GM12892 (cell line): ENCODE results near the gene XYLT1.

Experiments
- DNase-seq: peaks from one replicate; pipeline ENCODE4 v3.0.0; 2011; ENCODE audit not compliant: insufficient read length
- FAIRE-seq: peaks from 2 replicates; lab custom pipeline; 2011; peaks lifted over from hg19 to GRCh38; lab: Jason Lieb, UNC
- POLR2A ChIP-seq: IDR thresholded peaks from 2 replicates; pipeline ENCODE4 v1.6.1; 2011; ENCODE audit warnings: low read depth, low read length, control low read depth
- POLR2AphosphoS5 ChIP-seq: IDR thresholded peaks from 2 replicates; pipeline ENCODE4 v1.6.1; 2011; ENCODE audit warnings: low read depth, low read length, control low read depth
- TAF1 ChIP-seq: IDR thresholded peaks from 2 replicates; pipeline ENCODE4 v1.6.1; 2011; ENCODE audit warnings: low read depth, mild to moderate bottlenecking, control low read depth, low read length, borderline replicate concordance

XYLT1 gene

GRCh38 chr16:17365211-17365541 lies 105.6 kb downstream of the XYLT1 start:
- FAIRE-seq (no peak), DNase-seq (no peak)
- TF ChIP-seq POLR2AphosphoS5: no peak
- TF ChIP-seq POLR2A: no peak
- no peak for TF ChIP-seq TAF1

DNA sequence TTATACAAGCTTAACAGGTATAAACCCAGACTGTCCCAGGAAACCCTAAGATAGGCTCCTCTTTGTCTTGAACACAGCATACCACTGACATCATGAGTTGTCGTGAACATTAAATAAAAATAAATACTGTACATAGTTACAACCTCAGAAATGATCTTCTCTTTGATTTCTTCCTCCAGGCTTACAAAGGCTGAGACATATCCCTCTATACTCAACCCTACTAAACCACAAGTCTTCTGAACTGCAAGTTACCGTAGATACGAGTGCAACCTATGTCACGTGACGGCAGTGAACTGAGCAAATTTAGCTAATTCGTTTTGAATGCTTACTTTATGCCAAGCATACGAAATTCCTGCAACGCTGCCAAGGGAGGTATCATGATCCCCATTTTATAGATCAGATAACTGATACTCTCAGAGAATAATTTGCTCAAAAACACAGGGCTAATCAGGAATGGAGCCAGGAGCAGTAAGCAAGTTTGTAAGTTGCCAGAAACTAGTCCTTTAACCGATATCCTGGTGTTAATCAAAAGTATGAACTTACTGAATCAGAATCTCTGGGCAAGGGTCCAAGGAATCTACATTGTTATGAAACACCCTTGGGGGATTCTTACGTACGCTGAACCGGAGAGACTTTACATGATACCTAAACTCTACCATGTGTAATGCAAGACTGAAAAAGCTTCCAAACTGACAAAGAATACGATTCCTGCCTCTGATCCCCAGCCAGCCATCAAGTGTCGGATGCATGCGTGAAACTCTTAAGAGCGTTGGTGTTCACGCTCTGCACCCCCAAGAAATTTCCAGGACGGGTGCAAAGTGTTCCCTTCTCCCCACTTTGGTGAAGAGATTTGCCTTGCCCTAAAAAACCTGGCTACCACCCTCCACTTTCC lies 106.2 kb downstream of the XYLT1 start:
- FAIRE-seq (no peak), DNase-seq (no peak)
- TF ChIP-seq TAF1 (no peak), POLR2A (no peak), POLR2AphosphoS5 (no peak)

GRCh38 chr16:17362946-17363345 lies 107.8 kb downstream of the XYLT1 start:
- FAIRE-seq (no peak), DNase-seq (no peak)
- no peak for TF ChIP-seq TAF1
- TF ChIP-seq POLR2A: no peak
- TF ChIP-seq POLR2AphosphoS5: no peak

GRCh38 chr16:17362183-17362582 lies 108.6 kb downstream of the XYLT1 start:
- FAIRE-seq (no peak), DNase-seq (no peak)
- no peak for TF ChIP-seq POLR2AphosphoS5
- TF ChIP-seq TAF1: no peak
- no peak for TF ChIP-seq POLR2A

DNA sequence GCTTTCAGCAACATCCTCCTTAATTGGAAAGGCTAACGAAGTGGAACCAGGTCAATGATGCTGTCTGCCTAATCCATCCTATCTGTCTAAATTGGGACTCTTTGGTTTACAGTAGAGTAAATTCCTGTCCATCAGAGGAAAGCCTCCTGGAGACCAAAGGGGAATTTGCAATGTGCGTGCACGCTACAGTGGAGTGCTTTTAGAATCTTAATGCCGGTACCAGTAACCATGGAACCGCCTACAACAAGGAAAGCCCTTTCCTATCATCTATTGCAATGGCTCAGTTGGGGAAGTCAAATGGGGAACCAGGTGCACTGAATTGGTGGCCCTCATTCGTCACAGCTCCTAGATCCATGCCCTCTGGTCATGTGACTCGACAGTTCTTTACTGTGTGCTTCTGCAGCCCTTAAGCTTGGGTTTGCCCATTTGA lies 110.1 kb downstream of the XYLT1 start:
- FAIRE-seq (no peak), DNase-seq (no peak)
- no peak for TF ChIP-seq TAF1
- no peak for TF ChIP-seq POLR2AphosphoS5
- no peak for TF ChIP-seq POLR2A

- no peak for DNase-seq
- no peak for TF ChIP-seq POLR2AphosphoS5
- TF ChIP-seq TAF1: no peak
- TF ChIP-seq POLR2A: no peak
- FAIRE-seq: no peak
Measured at GRCh38 chr16:17359788-17360390, 110.9 kb downstream of the XYLT1 start.

GRCh38 chr16:17358846-17359245 lies 111.9 kb downstream of the XYLT1 start:
- no peak for FAIRE-seq
- TF ChIP-seq TAF1: no peak
- TF ChIP-seq POLR2A: no peak
- no peak for TF ChIP-seq POLR2AphosphoS5

DNA sequence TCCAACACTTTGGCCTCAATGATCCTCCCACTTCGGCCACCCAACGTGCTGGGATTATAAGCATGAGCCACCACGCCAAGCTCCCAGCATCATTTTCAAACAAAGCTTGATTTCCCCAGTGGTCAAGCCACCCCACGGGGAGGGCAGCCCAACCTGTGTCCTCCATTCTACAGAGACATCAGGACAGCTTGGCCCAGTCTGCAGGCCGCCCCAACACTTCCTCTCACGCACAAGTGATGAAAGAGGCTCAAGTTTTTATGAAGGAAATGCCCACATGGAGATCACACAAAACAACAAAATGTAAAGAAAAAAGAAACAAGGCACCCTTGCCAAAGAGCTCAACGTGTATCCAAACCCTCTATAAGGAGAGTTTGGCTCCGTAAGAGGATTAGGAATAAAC lies 112.4 kb downstream of the XYLT1 start:
- TF ChIP-seq POLR2AphosphoS5 (no peak), POLR2A (no peak), TAF1 (no peak)
- no peak for FAIRE-seq
- no peak for DNase-seq

More at GRCh38 chr16:17358846-17359245, 111.9 kb downstream of the XYLT1 start:
- no peak for DNase-seq

DNA sequence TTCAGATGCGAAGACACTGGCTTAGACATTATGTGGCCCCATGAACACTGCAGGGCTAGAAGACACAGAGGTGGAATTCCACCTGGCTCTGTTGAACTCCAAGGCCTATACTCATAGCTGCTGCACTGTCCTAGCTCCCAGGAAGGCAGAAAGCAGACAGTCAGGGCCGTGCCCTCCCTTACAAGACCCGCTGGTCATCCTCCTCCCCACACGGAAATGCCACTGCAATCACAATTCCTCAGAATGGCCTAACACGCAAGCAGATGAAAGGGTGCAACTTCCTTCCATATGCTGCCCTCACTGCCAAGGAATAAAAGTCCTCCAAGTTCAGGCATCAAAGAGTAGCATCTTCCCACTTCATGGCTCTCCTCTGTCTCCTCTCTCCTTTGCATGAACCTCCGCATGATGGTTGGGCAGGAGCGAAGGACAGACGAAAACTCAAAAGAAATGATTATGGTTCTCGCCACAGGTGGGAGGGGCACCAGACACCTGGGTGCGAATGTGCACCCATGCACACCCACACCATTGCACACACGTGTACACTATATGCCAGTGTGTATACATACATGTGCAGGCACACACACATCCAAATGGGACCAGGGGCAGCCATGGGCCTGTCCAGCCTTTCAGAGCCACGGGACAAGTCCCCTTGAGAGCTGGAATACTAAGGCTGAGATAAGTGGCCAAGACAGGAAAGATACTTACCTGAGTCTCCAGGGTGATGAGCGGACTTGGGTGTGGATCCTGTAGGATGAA lies 113.3 kb downstream of the XYLT1 start:
- FAIRE-seq: no peak
- no peak for DNase-seq
- TF ChIP-seq POLR2A (no peak), POLR2AphosphoS5 (no peak), TAF1 (no peak)

DNA sequence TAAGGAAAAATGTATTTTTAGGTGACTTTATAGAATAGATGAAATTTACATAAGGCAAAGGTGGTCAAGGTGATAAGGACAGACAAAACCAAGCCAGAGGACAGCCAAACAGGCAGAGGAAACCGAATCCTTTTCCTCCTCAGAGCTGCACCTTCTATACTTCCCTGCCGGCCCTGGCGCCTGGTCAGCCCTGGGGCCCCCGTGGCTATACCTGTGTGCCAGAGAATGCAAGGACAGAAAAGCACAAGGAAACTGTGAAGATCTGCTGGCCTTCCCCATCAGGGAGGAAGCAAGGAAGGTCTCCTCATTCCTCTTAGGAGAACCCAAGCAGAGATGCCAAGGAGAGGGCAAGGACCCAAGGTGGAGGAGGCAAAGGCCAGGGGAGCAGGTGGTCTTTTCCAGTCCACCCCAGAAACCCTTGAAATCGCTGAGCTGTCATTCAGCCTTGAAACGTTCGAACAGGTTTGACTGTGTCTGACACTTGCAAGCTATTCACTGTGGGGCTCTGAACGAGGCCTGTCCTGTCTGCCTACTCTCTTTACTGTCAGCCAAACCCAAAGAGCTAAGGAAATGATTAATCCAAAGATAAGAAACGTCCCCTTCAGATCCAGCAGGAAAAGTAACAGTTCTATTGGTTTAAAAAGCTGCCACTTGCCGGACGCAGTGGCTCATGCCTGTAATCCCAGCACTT lies 114.4 kb downstream of the XYLT1 start:
- TF ChIP-seq TAF1 (no peak), POLR2A (no peak), POLR2AphosphoS5 (no peak)
- DNase-seq (no peak), FAIRE-seq (no peak)

GRCh38 chr16:17354685-17355084 lies 116.1 kb downstream of the XYLT1 start:
- TF ChIP-seq POLR2A (no peak), TAF1 (no peak), POLR2AphosphoS5 (no peak)
- DNase-seq: no peak
- no peak for FAIRE-seq
